ENCODE data around the gene KLF16. TPM values are rescaled to one million over a fixed set of nuclear protein-coding genes. Genes with fewer than 3 reads are reported as not detected.

Gene KLF16
- total RNA-seq, 1 experiment from 2014 or later, result 64.0 TPM

DNA sequence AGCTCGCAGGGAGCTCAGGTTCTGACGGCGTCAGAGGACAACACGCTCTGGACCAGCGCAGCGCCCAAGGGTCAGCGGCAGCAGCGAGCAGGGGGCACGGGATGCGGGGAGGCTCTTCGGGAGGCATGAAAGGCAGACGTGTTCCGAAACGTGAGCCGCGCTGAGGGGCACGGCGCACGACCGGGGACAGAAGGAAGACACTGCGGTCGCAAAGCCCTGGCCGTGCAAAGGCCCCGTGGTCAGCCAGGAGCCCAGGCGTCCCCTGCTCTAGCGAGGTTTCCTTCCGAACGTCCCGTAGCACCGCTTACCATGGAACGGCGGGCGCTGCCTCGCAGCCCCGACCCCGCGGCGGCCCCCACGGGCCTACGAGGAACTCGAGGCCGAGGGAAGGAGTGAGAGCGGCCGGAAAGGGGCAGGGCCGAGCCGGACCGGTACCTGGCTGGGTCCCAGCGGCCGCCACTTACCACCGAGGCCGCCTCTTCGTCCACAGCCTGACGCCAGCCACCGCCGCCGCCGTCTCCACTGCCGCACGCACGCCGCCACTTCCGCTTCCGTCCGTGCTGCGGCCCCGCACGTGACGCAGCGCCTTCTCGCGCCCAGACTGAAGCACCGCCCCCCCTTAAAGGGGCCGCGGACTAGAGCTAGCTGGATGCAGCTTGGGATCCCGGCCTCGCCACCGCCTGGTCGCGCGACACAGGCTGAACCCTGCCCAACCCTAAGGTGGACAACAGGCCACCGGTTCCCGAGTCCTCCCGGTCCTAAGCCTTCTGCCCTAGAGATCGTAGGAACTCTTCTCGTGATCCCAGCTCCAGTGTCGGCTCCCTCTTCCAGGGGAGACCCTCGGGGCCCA lies 12.5 kb upstream of the KLF16 start (continued):
- peak; percentile 97 for TF ChIP-seq CBFB (CRISPR knock-in tag; IDR thresholded peaks at IDR 0.05; ENCODE audit: low read depth)
- TF ChIP-seq, protein P1, sequence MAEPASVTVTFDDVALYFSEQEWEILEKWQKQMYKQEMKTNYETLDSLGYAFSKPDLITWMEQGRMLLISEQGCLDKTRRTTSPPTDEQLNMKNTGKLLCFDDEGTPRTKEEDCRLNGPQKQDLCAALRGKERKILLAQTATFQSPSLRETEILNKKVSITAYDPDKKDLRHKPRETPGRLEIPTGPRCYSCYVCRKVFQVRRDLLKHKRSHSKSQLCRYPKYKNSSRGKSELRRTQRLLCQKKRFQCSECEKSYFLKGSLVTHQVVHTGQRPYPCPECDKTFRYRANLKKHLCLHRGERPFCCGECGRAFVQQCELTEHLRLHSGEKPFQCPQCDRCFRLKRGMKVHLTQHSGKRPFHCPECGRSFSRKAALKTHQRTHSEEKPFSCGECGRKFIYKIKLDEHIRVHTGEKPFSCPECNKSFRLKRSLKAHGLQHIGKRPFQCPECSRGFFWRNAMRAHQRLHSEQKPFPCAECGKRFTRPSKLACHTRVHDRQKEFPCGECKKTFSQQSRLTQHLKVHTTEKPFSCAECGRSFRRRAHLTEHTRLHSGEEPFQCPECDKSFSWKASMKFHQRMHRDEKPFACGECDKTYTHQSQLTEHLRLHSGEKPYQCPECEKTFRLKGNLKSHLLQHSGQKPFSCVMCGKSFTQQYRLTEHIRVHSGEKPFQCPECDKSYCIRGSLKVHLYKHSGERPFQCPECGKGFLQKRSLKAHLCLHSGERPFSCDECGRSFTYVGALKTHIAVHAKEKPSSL (CRISPR knock-in tag; conservative IDR thresholded peaks at IDR 0.05), result no peak
- no peak for TF ChIP-seq RORB (CRISPR knock-in tag; IDR thresholded peaks at IDR 0.05)
- 0 out of 2 replicates have a peak, but pooled peaks have one; percentile 44 for TF ChIP-seq ZNF232 (CRISPR knock-in tag; IDR thresholded peaks at IDR 0.05)
- TF ChIP-seq, protein P2, sequence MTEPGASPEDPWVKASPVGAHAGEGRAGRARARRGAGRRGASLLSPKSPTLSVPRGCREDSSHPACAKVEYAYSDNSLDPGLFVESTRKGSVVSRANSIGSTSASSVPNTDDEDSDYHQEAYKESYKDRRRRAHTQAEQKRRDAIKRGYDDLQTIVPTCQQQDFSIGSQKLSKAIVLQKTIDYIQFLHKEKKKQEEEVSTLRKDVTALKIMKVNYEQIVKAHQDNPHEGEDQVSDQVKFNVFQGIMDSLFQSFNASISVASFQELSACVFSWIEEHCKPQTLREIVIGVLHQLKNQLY (CRISPR knock-in tag; IDR thresholded peaks at IDR 0.05), result no peak
- peak; percentile 83; the same call in 1 of the 2 replicates for TF ChIP-seq ZBTB21 (CRISPR knock-in tag; IDR thresholded peaks at IDR 0.05; ENCODE audit: borderline replicate concordance)
- TF ChIP-seq, protein P3, sequence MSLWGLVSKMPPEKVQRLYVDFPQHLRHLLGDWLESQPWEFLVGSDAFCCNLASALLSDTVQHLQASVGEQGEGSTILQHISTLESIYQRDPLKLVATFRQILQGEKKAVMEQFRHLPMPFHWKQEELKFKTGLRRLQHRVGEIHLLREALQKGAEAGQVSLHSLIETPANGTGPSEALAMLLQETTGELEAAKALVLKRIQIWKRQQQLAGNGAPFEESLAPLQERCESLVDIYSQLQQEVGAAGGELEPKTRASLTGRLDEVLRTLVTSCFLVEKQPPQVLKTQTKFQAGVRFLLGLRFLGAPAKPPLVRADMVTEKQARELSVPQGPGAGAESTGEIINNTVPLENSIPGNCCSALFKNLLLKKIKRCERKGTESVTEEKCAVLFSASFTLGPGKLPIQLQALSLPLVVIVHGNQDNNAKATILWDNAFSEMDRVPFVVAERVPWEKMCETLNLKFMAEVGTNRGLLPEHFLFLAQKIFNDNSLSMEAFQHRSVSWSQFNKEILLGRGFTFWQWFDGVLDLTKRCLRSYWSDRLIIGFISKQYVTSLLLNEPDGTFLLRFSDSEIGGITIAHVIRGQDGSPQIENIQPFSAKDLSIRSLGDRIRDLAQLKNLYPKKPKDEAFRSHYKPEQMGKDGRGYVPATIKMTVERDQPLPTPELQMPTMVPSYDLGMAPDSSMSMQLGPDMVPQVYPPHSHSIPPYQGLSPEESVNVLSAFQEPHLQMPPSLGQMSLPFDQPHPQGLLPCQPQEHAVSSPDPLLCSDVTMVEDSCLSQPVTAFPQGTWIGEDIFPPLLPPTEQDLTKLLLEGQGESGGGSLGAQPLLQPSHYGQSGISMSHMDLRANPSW (CRISPR knock-in tag; conservative IDR thresholded peaks at IDR 0.05; ENCODE audit: low read depth), result 0 out of 2 replicates have a peak, but pooled peaks have one; percentile 24
- TF ChIP-seq, protein P4, sequence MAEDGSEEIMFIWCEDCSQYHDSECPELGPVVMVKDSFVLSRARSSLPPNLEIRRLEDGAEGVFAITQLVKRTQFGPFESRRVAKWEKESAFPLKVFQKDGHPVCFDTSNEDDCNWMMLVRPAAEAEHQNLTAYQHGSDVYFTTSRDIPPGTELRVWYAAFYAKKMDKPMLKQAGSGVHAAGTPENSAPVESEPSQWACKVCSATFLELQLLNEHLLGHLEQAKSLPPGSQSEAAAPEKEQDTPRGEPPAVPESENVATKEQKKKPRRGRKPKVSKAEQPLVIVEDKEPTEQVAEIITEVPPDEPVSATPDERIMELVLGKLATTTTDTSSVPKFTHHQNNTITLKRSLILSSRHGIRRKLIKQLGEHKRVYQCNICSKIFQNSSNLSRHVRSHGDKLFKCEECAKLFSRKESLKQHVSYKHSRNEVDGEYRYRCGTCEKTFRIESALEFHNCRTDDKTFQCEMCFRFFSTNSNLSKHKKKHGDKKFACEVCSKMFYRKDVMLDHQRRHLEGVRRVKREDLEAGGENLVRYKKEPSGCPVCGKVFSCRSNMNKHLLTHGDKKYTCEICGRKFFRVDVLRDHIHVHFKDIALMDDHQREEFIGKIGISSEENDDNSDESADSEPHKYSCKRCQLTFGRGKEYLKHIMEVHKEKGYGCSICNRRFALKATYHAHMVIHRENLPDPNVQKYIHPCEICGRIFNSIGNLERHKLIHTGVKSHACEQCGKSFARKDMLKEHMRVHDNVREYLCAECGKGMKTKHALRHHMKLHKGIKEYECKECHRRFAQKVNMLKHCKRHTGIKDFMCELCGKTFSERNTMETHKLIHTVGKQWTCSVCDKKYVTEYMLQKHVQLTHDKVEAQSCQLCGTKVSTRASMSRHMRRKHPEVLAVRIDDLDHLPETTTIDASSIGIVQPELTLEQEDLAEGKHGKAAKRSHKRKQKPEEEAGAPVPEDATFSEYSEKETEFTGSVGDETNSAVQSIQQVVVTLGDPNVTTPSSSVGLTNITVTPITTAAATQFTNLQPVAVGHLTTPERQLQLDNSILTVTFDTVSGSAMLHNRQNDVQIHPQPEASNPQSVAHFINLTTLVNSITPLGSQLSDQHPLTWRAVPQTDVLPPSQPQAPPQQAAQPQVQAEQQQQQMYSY (CRISPR knock-in tag; IDR thresholded peaks at IDR 0.05), result peak; percentile 58
- TF ChIP-seq FOXJ3 (CRISPR knock-in tag; IDR thresholded peaks at IDR 0.05; ENCODE audit: borderline replicate concordance), result 0 out of 2 replicates have a peak, but pooled peaks have one; percentile 56
- TF ChIP-seq, protein P5, sequence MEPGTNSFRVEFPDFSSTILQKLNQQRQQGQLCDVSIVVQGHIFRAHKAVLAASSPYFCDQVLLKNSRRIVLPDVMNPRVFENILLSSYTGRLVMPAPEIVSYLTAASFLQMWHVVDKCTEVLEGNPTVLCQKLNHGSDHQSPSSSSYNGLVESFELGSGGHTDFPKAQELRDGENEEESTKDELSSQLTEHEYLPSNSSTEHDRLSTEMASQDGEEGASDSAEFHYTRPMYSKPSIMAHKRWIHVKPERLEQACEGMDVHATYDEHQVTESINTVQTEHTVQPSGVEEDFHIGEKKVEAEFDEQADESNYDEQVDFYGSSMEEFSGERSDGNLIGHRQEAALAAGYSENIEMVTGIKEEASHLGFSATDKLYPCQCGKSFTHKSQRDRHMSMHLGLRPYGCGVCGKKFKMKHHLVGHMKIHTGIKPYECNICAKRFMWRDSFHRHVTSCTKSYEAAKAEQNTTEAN (CRISPR knock-in tag; IDR thresholded peaks at IDR 0.05), result peak; percentile 40; the same call in 1 of the 2 replicates
- TF ChIP-seq, protein P6, sequence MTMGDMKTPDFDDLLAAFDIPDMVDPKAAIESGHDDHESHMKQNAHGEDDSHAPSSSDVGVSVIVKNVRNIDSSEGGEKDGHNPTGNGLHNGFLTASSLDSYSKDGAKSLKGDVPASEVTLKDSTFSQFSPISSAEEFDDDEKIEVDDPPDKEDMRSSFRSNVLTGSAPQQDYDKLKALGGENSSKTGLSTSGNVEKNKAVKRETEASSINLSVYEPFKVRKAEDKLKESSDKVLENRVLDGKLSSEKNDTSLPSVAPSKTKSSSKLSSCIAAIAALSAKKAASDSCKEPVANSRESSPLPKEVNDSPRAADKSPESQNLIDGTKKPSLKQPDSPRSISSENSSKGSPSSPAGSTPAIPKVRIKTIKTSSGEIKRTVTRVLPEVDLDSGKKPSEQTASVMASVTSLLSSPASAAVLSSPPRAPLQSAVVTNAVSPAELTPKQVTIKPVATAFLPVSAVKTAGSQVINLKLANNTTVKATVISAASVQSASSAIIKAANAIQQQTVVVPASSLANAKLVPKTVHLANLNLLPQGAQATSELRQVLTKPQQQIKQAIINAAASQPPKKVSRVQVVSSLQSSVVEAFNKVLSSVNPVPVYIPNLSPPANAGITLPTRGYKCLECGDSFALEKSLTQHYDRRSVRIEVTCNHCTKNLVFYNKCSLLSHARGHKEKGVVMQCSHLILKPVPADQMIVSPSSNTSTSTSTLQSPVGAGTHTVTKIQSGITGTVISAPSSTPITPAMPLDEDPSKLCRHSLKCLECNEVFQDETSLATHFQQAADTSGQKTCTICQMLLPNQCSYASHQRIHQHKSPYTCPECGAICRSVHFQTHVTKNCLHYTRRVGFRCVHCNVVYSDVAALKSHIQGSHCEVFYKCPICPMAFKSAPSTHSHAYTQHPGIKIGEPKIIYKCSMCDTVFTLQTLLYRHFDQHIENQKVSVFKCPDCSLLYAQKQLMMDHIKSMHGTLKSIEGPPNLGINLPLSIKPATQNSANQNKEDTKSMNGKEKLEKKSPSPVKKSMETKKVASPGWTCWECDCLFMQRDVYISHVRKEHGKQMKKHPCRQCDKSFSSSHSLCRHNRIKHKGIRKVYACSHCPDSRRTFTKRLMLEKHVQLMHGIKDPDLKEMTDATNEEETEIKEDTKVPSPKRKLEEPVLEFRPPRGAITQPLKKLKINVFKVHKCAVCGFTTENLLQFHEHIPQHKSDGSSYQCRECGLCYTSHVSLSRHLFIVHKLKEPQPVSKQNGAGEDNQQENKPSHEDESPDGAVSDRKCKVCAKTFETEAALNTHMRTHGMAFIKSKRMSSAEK (CRISPR knock-in tag; IDR thresholded peaks at IDR 0.05; ENCODE audit: borderline replicate concordance), result no peak
- 0 out of 2 replicates have a peak, but pooled peaks have one; percentile 30 for TF ChIP-seq ATF1 (CRISPR knock-in tag; IDR thresholded peaks at IDR 0.05)
- TF ChIP-seq FOXP1 (CRISPR knock-in tag; IDR thresholded peaks at IDR 0.05; ENCODE audit: borderline replicate concordance), result peak; percentile 90; the same call in 1 of the 2 replicates
- no peak for TF ChIP-seq TEAD4 (CRISPR knock-in tag; IDR thresholded peaks at IDR 0.05)
- TF ChIP-seq HMGA2 (CRISPR knock-in tag; IDR thresholded peaks at IDR 0.05), result no peak
- no peak; the same call in 1 of the 2 replicates for TF ChIP-seq ESRRA (CRISPR knock-in tag; IDR thresholded peaks at IDR 0.05; ENCODE audit: borderline replicate concordance)
- TF ChIP-seq, protein P7, sequence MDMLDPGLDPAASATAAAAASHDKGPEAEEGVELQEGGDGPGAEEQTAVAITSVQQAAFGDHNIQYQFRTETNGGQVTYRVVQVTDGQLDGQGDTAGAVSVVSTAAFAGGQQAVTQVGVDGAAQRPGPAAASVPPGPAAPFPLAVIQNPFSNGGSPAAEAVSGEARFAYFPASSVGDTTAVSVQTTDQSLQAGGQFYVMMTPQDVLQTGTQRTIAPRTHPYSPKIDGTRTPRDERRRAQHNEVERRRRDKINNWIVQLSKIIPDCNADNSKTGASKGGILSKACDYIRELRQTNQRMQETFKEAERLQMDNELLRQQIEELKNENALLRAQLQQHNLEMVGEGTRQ (CRISPR knock-in tag; IDR thresholded peaks at IDR 0.05), result peak; percentile 100
- TF ChIP-seq, protein P8, sequence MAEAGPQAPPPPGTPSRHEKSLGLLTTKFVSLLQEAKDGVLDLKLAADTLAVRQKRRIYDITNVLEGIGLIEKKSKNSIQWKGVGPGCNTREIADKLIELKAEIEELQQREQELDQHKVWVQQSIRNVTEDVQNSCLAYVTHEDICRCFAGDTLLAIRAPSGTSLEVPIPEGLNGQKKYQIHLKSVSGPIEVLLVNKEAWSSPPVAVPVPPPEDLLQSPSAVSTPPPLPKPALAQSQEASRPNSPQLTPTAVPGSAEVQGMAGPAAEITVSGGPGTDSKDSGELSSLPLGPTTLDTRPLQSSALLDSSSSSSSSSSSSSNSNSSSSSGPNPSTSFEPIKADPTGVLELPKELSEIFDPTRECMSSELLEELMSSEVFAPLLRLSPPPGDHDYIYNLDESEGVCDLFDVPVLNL (CRISPR knock-in tag; IDR thresholded peaks at IDR 0.05; ENCODE audit: borderline replicate concordance, low read depth), result no peak
- peak; percentile 88 for TF ChIP-seq CREM (CRISPR knock-in tag; IDR thresholded peaks at IDR 0.05)

All from WTC11 (cell line).